GM18951 (cell line): ENCODE measurements around the gene FLII.

ENCODE experiments used
- POLR2A ChIP-seq: IDR thresholded peaks from 4 replicates; pipeline ENCODE4 v1.6.1; 2011; ENCODE audit warnings: mild to moderate bottlenecking; ENCODE audit not compliant: insufficient read length, insufficient read depth; ENCODE audit errors: extremely low read depth
- in situ Hi-C: fragments of 300-500 bp; cut with MboI; formaldehyde crosslinking; loops from one replicate; pipeline ENCODE4 v1.12.0; 2022; ENCODE audit warnings: low sequenced_read_pairs, mixed read lengths, inconsistent platforms; ENCODE audit not compliant: unreplicated experiment

The FLII gene

DNA sequence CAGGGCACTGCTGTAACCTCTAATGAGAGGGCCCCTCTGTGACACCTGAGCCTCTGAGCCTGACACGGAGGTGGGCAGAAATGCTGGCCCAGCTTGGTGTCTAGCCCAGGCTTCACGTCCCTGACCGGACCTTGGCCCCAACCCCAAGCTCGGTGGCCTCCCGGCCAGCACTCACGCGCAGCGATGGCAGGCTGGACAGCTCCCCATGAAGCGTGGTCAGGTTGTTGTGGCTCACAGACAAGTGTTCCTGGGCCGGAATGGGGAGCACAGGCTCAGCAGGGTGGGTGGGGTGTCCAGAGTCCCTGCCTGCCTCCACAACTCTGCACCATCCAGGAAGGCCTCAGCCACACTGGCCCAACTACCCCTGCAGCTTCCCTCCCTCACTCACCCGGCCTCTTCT lies 2.2 kb downstream of the FLII start:
- no peak for TF ChIP-seq POLR2A
- in situ Hi-C loops, result no loop called here

GRCh38 chr17:18254888-18255649 lies 3.5 kb downstream of the FLII start:
- in situ Hi-C loops, result no loop called here
- TF ChIP-seq POLR2A, result no peak

- in situ Hi-C loops, result no loop called here
- no peak for TF ChIP-seq POLR2A
These were observed 4.4 kb downstream of the FLII start for GRCh38 chr17:18253947-18254821.

GRCh38 chr17:18253187-18253884 lies 5.2 kb downstream of the FLII start:
- TF ChIP-seq POLR2A, result no peak
- in situ Hi-C loops, result no loop called here

- in situ Hi-C loops, result no loop called here
- TF ChIP-seq POLR2A, result no peak
These were observed 6.4 kb downstream of the FLII start for GRCh38 chr17:18252160-18252559.

GRCh38 chr17:18251204-18251603 lies 7.3 kb downstream of the FLII start:
- TF ChIP-seq POLR2A, result no peak
- in situ Hi-C loops, result no loop called here

GRCh38 chr17:18250708-18251107 lies 7.8 kb downstream of the FLII start:
- in situ Hi-C loops, result no loop called here
- no peak for TF ChIP-seq POLR2A

DNA sequence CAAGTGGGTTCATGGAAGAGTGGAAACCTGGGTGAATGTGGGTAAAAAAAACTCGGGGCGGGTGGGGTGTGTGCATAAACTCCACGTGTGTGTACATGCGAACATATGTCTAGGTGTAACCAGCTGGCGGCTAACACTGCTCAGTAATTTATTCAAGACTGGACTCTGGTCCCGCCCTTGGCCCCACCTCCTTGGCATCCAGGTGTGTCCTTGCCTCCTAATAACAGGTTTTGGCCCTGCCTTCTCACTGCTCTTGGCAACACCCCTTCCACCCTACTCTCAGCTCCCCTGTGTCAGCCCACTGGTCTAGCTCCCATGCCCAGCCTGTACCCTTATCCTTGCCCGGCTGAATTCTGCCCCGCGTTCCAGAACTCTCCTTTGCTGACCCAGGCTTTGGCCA lies 8.3 kb downstream of the FLII start:
- no peak for TF ChIP-seq POLR2A

DNA sequence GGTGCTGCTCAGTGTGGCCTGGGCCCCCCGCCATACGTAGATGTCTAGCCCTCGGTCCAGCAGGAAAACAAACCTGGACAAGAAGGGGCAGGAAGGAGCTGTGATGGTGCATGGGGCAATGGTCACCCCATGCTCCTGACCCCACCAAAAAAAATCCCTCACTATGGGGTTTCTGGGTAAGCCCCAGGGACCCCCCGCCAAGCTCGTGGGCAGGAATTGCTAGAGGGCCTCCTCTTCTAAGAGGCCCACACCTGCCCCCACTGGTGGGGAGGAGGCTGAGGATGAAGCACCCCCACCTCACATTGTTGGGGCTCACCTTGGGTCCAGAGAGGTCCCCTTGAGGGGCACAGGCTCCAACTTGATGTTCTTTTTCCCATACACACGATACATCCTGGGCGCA lies 9.7 kb downstream of the FLII start:
- in situ Hi-C loops, result no loop called here

More for the DNA sequence above, 8.3 kb downstream of the FLII start:
- in situ Hi-C loops, result no loop called here

GRCh38 chr17:18248300-18248731 lies 10.2 kb downstream of the FLII start:
- TF ChIP-seq POLR2A, result no peak
- in situ Hi-C loops, result no loop called here

More for the DNA sequence above, 9.7 kb downstream of the FLII start:
- no peak for TF ChIP-seq POLR2A

DNA sequence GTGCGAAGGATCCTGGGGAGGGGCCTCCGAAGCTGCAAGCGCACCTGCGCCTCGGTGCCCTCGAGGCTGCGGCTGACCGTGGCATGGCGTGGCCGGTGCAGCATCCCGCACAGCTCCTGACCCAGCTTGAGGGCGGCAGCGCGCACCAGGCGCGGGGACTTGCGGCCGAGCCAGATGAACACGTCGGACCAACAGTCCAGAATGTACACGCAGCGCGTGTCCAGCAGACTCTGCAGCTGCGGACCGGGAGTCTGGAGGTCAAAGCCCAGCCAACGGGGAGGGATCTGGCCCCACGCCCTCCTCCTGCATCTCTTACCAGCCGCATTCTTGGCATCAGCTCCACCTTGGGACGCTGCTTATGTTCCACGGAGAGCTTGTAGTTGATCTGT lies 10.9 kb downstream of the FLII start:
- in situ Hi-C loops, result no loop called here
- TF ChIP-seq POLR2A, result no peak

DNA sequence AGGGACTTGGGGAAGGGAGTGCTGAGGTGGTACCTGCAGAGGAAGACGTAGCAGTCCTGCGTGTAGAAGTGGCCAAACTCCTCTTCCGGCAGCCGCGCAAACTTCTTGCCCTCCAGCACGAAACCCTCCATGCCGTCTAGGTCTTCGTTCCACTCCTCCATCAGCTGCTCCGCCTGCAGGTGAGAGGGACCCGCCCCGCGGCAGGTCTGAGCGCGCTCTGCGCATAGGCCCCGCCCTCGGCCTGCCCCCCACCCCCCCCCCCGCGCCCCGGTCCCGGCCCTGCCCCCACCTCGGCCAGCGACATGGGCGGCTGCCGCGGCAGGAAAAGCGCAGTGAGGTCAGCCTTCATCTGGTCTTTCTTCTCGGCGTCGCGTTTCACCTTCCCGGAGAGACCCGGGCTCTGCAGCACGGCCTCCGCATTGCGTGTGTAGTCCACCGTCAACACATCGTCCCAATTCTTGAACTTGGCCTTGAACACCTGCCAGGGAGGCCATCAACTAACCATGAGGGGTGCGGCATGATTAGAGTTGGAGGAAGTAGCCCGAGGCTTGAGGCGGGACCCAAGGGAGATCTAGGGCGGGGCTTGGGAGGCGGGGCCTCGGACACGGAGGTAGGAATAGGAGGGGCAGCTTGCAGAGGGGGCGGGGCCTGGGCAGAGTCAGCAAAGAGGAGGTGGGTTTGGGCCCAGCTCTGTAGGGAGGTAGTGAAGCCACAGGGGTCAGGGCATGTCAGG lies 11.5 kb downstream of the FLII start:
- in situ Hi-C loops, result no loop called here
- TF ChIP-seq POLR2A, result no peak

GRCh38 chr17:18246109-18246725 lies 12.3 kb downstream of the FLII start:
- no peak for TF ChIP-seq POLR2A
- in situ Hi-C loops, result no loop called here
